HG02623 (cell line): ENCODE data around the gene TEX19.
"Not testable (repeated sequence)": the region's sequence is repeated elsewhere in the genome, so short reads cannot be mapped to it uniquely, and the experiment has no call there.

ENCODE experiments used
- ATAC-seq: cut with Tn5 transposase; IDR thresholded peaks from one replicate; pipeline ENCODE4 v1.9.1; 2021; ENCODE audit warnings: moderate library complexity; ENCODE audit not compliant: unreplicated experiment

The TEX19 gene

GRCh38 chr17:82406131-82406671, 47.2 kb downstream of the TEX19 start:
- no peak for ATAC-seq

- no peak for ATAC-seq
Measured at GRCh38 chr17:82407255-82407654, 48.2 kb downstream of the TEX19 start.

GRCh38 chr17:82408288-82408937, 49.4 kb downstream of the TEX19 start:
- ATAC-seq = no peak

GRCh38 chr17:82408938-82409318, 49.9 kb downstream of the TEX19 start:
- no peak for ATAC-seq

- no peak for ATAC-seq
Measured at GRCh38 chr17:82410014-82410716, 51.1 kb downstream of the TEX19 start.

GRCh38 chr17:82411396-82412053, 52.5 kb downstream of the TEX19 start:
- no peak for ATAC-seq

- ATAC-seq = not testable (repeated sequence)
Measured at GRCh38 chr17:82412081-82412480, 53.0 kb downstream of the TEX19 start.

- no peak for ATAC-seq
Measured at GRCh38 chr17:82412535-82413520, 53.8 kb downstream of the TEX19 start.
